CD4-positive, alpha-beta T cell (primary cell): ENCODE data around the gene MAP7D3. TPM values are rescaled to one million over a fixed set of nuclear protein-coding genes. Genes with fewer than 3 reads are reported as not detected.

ENCODE experiments used
- ATAC-seq: fragments of 200-7000 bp; cut with Tn5 transposase; one replicate; pipeline ENCODE4 v1.10.0; 2022; ENCODE audit warnings: mild to moderate bottlenecking; ENCODE audit not compliant: poor library complexity
- CTCF ChIA-PET: fragments of 350-600 bp; sonication (Branson Sonifier 250); formaldehyde crosslinking; loops from one replicate; lab custom pipeline; 2021; ENCODE audit warnings: antibody characterized with exemption, inconsistent platforms; lab: Charles Lee
- POLR2A ChIA-PET: fragments of 350-600 bp; sonication (Branson Sonifier 250); formaldehyde crosslinking; loops from one replicate; lab custom pipeline; 2021; ENCODE audit warnings: antibody characterized with exemption, inconsistent platforms; lab: Charles Lee
- DNase-seq, 14 experiments: peaks; one replicate each; pipeline ENCODE4 v3.0.0-alpha.2; 2013 to 2020; ENCODE audit warnings: mixed read lengths in 2 of 14
- H3K27ac ChIP-seq, 2 donors: one replicate each; pipeline versions ENCODE4 v1.5.1 to v1.7.0; 2013; ENCODE audit warnings: low read length in 2 of 2, low read depth in 1 of 2, mild to moderate bottlenecking in 1 of 2
- H3K27me3 ChIP-seq, 2 experiments: 1 replicate in 1 of 2; 2 replicates in 1 of 2; pipeline versions ENCODE4 v1.6.1 to v1.7.0; 2013; ENCODE audit warnings: low read length in 2 of 2, control low read depth in 1 of 2, mild to moderate bottlenecking in 1 of 2, moderate library complexity in 1 of 2; ENCODE audit not compliant: insufficient read depth in 2 of 2, control insufficient read depth in 1 of 2
- H3K36me3 ChIP-seq: one replicate; pipeline ENCODE4 v1.6.1; 2013; ENCODE audit warnings: low read length, control low read depth; ENCODE audit not compliant: insufficient read depth
- H3K4me1 ChIP-seq: one replicate; pipeline ENCODE4 v1.6.1; 2013; ENCODE audit warnings: low read length, control low read depth; ENCODE audit not compliant: insufficient read depth
- H3K4me3 ChIP-seq: one replicate; pipeline ENCODE4 v1.5.1; 2013; ENCODE audit warnings: mild to moderate bottlenecking, low read length, moderate library complexity
- H3K9me3 ChIP-seq, 2 experiments: 1 replicate in 1 of 2; 2 replicates in 1 of 2; pipeline versions ENCODE4 v1.6.1 to v1.7.0; 2013; ENCODE audit warnings: low read length in 2 of 2, mild to moderate bottlenecking in 2 of 2, control low read depth in 1 of 2, moderate library complexity in 1 of 2; ENCODE audit not compliant: control insufficient read depth in 1 of 2, insufficient read depth in 1 of 2
- H3K27ac Mint-ChIP-seq: one replicate; pipeline ENCODE4 v1.8.0; 2020; ENCODE audit warnings: mixed read lengths
- H3K27me3 Mint-ChIP-seq: one replicate; pipeline ENCODE4 v1.8.0; 2021; ENCODE audit warnings: mixed read lengths
- H3K36me3 Mint-ChIP-seq: one replicate; pipeline ENCODE4 v1.8.0; 2021; ENCODE audit warnings: low read depth, mixed read lengths
- H3K4me1 Mint-ChIP-seq: one replicate; pipeline ENCODE4 v1.8.0; 2021; ENCODE audit warnings: low read depth, mixed read lengths
- H3K4me3 Mint-ChIP-seq: one replicate; pipeline ENCODE4 v1.8.0; 2020; ENCODE audit warnings: mild to moderate bottlenecking, mixed read lengths
- H3K9me3 Mint-ChIP-seq: one replicate; pipeline ENCODE4 v1.8.0; 2020; ENCODE audit warnings: mixed read lengths
- CTCF ChIP-seq: fragments of 200-600 bp; IDR thresholded peaks from one replicate; pipeline ENCODE4 v1.8.0; 2022; ENCODE audit warnings: antibody characterized with exemption, mild to moderate bottlenecking
- intact Hi-C, 2 experiments: fragments of 100-400 bp; cut with DNase I in 1 of 2; cut with micrococcal nuclease in 1 of 2; formaldehyde crosslinking; loops; one replicate each; pipeline versions ENCODE4 v1.15.1 to v1.9.0; 2023 to 2025; cut with DNase I, micrococcal nuclease
- total RNA-seq, 174 experiments: library from RNA in 2 of 174; stranded (reverse) in 2 of 174; gene quantifications; one replicate each; pipeline ENCODE4 v1.2.3 and lab custom pipeline; 2021 to 2026

MAP7D3 gene
- total RNA-seq, 2 experiments from 2014 or later, result 3.2 to 3.7 TPM

- no peak for ATAC-seq
- no peaks in the 10 kb centered on the region for H3K27me3 Mint-ChIP-seq
- Histone ChIP-seq H3K27ac (no peak overlapping the region), H3K36me3 (peaks cover 63% of the 10 kb centered on the region), H3K4me3 (no peak overlapping the region), H3K27me3 (no peaks in the 10 kb centered on the region), H3K4me1 (no peaks in the 10 kb centered on the region), H3K9me3 (no peaks in the 10 kb centered on the region)
- no peak overlapping the region for H3K4me3 Mint-ChIP-seq
- ChIA-PET POLR2A (no interaction called here), CTCF (no interaction called here)
- intact Hi-C loops, result no loop called here
- H3K9me3 Mint-ChIP-seq, result no peaks in the 10 kb centered on the region
- no peaks in the 10 kb centered on the region for H3K4me1 Mint-ChIP-seq
- H3K27ac Mint-ChIP-seq, result no peak overlapping the region
- no peak for TF ChIP-seq CTCF
- DNase-seq, result no peak
- peaks cover 63% of the 10 kb centered on the region for H3K36me3 Mint-ChIP-seq
These were observed 30.2 kb downstream of the MAP7D3 start for GRCh38 chrX:136220951-136221350.

GRCh38 chrX:136220540-136220939 lies 30.7 kb downstream of the MAP7D3 start:
- H3K36me3 ChIP-seq, result peaks cover 59% of the 10 kb centered on the region
- ChIA-PET CTCF (no interaction called here), POLR2A (no interaction called here)
- Mint-ChIP-seq H3K4me1 (no peaks in the 10 kb centered on the region), H3K9me3 (no peaks in the 10 kb centered on the region), H3K4me3 (no peak overlapping the region), H3K36me3 (peaks cover 58% of the 10 kb centered on the region), H3K27ac (no peak overlapping the region), H3K27me3 (no peaks in the 10 kb centered on the region)
- no peak overlapping the region for H3K4me3 ChIP-seq
- no peak for DNase-seq
- no peak for ATAC-seq
- no peak overlapping the region for H3K27ac ChIP-seq
- intact Hi-C loops, result no loop called here
- H3K4me1 ChIP-seq, result no peaks in the 10 kb centered on the region
- no peaks in the 10 kb centered on the region for H3K27me3 ChIP-seq
- no peaks in the 10 kb centered on the region for H3K9me3 ChIP-seq
- TF ChIP-seq CTCF, result no peak

GRCh38 chrX:136219893-136220292 lies 31.3 kb downstream of the MAP7D3 start:
- TF ChIP-seq CTCF, result no peak
- POLR2A ChIA-PET, result no interaction called here
- Histone ChIP-seq H3K4me3 (no peak overlapping the region), H3K27me3 (no peaks in the 10 kb centered on the region), H3K4me1 (no peaks in the 10 kb centered on the region), H3K27ac (no peak overlapping the region), H3K9me3 (no peaks in the 10 kb centered on the region), H3K36me3 (peaks cover 52% of the 10 kb centered on the region)
- Mint-ChIP-seq H3K4me3 (no peak overlapping the region), H3K9me3 (no peaks in the 10 kb centered on the region), H3K27ac (no peak overlapping the region), H3K4me1 (no peaks in the 10 kb centered on the region), H3K36me3 (peaks cover 52% of the 10 kb centered on the region), H3K27me3 (no peaks in the 10 kb centered on the region)
- intact Hi-C loops, result no loop called here
- DNase-seq, result no peak
- ATAC-seq, result no peak
- CTCF ChIA-PET, result no interaction called here
